ENCODE data around the gene KDM1B.
"Not testable (repeated sequence)": the region's sequence is repeated elsewhere in the genome, so short reads cannot be mapped to it uniquely, and the experiment has no call there.

The KDM1B gene

GRCh38 chr6:18151801-18152200 is 3.4 kb upstream of the KDM1B start:
- DNase-seq (ENCODE audit: low read depth), result no peak

GRCh38 chr6:18153311-18153703 is 1.9 kb upstream of the KDM1B start:
- DNase-seq (ENCODE audit: low read depth), result no peak

DNA sequence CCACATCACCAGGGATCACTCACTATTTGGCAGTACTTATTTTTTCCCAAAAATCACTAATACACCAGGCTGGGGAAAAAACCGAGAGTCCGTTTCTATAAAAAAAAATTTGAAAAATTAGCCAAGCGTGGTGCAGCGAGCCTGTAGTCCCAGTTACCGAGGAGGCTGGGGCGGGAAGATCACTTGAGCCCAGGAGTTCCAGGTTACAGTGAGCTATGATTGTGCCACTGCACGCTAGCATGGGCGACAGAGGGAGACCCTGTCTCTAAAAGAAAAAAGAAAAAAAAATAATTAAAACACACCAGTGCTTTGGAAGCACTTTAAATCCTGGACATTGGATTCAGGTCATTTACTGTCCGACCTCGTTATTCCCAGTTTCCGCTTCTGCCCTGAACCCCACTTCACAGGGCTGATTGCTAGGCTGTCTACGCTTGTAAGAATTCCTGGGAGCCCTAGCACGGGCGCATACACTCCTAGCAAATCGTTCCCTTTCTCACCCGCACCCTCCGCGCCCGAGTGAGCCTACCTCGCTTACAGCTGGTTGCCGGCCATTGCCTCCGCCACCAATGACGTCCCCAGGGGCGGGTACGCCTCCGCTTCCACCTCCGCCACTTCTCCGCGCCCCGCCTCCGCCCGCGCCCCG is 594 bp upstream of the KDM1B start, which contains the start of gene TPMT:
Gene TPMT (minus strand): TSS at position 571 of the 643 bp plus-strand sequence. CDS start 5,950 bp downstream, outside the sequence.
- no peak for DNase-seq (ENCODE audit: low read depth)

DNA sequence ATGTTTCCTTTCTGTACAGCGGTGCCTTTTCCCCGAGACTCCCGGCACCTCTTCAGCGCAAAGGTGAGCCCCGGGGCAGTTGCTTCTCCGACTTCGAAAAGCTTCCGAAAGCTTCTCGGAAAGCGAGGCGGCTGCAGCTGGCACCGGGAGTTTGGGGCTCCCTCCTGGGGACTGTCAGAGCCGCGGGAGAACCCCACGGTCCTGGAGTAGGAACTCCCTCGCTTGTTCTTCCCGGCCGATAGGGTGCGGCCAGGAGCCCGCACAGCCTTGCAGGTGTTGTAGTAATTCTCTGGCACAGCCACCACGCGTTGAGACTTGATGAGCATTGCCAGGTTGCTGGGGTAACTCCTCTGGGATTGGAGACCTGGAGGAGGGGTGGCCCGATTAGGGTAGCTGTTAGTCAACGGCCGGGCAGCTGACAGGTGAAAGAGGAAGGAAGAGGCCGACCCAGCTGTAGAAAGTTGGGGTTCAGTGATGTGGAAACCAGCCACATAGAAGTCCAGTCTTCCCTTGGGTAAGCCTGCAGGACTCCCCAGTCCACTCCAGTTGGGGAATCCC is 721 bp downstream of the KDM1B start:
- peak; percentile 21 for DNase-seq (ENCODE audit: low read depth)

GRCh38 chr6:18160911-18161310 is 5.7 kb downstream of the KDM1B start:
- no peak for DNase-seq (ENCODE audit: low read depth)

- no peak for DNase-seq (ENCODE audit: low read depth)
Observed at GRCh38 chr6:18161431-18161830, 6.2 kb downstream of the KDM1B start.

GRCh38 chr6:18162401-18162800 is 7.2 kb downstream of the KDM1B start:
- DNase-seq (ENCODE audit: low read depth), result no peak

GRCh38 chr6:18165751-18166150 is 10.5 kb downstream of the KDM1B start:
- no peak for DNase-seq (ENCODE audit: low read depth)

GRCh38 chr6:18166312-18167036 is 11.3 kb downstream of the KDM1B start:
- no peak for DNase-seq (ENCODE audit: low read depth)

- DNase-seq (ENCODE audit: low read depth), result no peak
Observed at GRCh38 chr6:18168264-18168663, 13.0 kb downstream of the KDM1B start.

- no peak for DNase-seq (ENCODE audit: low read depth)
Observed at GRCh38 chr6:18171871-18172270, 16.6 kb downstream of the KDM1B start.

GRCh38 chr6:18176198-18176597 is 21.0 kb downstream of the KDM1B start:
- not testable (repeated sequence) for DNase-seq (ENCODE audit: low read depth)

DNA sequence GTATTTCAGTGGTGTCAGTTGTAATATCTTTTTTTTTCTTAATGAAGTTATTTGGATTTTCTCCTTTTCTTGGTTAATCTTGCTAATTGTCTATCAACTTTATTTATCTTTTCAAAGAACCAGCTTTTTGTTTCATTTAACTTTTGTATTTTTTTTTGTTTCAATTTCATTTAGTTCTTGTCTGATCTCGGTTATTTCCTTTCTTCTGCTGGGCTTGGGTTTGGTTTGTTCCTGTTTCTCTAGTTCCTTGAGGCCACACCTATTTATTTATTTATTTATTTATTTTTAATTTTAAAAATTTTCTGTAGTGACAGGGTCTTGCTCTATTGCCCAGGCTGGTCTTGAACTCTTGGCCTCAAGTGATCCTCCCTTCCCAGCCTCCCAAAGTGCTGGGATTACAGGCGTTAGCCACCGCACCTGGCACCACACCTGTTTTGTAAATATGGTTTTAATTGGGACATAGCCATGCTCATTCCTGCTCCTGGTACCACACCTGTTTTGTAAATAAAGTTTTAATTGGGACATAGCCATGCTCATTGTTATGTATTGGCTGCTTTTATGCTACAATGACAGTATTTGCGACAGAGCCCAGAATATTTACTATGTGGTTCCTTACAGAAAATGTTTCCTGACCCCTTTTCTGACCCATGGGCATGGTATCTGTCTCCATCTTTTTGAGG is 22.2 kb downstream of the KDM1B start:
- no peak for DNase-seq (ENCODE audit: low read depth)

DNA sequence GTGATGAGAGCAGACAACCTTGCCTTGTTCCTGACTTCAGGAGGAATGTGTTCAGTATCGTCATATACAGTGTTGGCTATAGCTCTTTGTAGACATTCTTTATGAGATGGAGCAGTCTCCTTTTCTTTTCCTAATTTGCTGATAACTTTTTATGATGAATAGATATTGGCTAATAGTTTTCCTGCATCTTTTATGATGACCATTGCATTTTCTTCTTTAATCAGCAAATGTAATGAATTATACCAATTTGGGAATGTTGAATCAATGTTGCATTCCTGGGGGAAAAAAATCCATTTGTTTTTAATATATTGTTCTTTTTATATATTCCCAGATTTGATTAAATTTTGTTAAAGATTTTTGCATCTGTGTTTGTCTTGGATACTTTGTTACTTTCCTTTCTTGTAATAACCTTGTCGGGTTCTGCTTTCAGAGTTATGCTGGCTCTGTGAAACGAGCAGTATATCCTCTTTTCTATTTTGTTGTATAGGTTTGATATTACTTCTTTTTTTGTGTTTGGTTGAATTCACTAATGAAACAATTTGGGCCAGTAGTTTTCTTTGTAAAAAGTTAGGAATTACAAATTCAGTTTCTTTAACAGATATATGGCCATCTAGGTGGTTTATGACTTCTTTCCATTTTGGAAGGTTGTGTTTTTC is 23.9 kb downstream of the KDM1B start:
- DNase-seq (ENCODE audit: low read depth), result no peak

DNA sequence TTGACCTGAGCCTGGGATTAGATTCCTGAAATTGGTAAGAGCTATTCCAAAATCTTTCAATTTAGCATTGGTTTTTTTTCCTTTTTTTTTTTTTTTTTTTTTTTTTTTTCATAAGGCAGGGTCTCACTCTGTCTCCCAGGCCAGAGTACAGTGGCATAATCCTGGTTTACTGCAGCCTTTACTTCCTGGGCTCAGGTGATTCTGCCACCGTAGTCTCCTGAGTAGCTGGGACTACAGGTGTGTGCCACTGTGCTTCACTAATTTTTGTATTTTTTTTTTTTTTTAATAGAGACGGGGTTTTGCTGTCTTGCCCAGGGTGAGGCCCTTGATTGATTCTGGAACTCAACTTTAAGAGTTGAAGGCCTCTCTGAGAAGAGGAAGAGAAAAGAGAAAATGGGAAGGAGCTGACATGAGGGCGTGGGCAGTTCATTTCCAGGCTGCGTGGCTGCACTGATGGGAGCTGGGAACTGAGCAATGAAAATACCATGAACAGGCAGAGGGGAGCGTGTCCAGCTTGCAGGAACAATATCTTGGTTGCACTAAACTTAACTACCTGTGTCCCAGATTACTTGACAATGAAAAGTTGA is 24.6 kb downstream of the KDM1B start:
- no peak for DNase-seq (ENCODE audit: low read depth)

- DNase-seq (ENCODE audit: low read depth), result no peak
Observed at GRCh38 chr6:18182568-18182967, 27.3 kb downstream of the KDM1B start.

DNA sequence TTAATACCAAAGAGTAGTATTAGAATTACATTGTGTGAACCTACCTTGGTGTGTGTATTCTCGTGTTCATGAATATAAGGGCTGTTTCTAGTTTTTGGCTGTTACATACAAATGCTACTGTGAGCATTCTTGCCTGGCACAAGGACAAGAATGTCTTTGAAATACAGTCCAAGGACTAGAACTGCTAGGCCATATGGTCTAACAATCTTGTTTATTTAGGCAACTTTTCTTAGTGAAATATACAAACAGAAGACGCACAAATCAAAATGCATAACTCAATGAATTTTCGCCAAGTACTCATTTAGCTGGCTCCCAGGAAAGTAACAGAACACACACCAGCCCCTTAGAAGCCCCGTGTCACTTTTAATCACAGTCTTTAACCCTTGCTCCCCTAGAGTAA is 28.5 kb downstream of the KDM1B start:
- no peak for DNase-seq (ENCODE audit: low read depth)

DNA sequence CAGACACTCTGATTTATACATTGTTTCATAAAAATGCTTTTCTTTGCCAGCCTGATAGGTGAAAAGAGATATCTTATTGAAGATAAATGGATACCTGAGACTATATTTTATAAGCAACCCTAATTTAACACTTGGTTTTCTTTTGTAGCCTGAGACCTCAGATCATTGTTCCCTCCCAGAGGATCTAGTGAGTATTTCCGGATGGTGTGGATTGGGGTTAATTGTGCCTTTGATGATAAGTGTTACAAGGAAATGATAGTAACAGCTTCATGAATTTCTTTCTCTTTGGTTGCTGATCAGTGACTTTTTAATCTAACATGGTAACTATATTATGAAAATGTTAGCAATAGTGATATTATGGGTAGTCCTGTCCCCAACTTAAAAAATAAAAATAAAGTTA is 30.4 kb downstream of the KDM1B start:
- DNase-seq (ENCODE audit: low read depth), result no peak

DNA sequence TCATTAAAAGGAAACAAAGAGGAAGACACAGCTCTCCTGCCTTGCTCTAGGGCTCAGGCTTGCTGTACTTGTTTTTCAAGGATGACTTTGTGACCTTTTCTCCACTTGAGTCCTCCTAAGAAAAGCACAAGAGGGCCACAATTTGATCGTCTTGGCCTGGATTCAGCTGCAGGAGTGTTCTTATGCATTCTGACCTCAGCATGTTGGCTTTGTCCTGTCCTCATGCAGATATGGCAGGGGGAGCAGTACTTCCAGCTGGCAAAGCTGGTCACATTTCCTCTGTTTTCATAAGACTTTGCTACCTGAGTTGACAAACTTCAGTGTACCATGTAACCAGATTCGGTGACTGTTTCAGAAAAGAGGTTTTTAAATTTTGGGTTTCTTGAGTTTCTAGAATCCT is 30.8 kb downstream of the KDM1B start:
- no peak for DNase-seq (ENCODE audit: low read depth)

DNA sequence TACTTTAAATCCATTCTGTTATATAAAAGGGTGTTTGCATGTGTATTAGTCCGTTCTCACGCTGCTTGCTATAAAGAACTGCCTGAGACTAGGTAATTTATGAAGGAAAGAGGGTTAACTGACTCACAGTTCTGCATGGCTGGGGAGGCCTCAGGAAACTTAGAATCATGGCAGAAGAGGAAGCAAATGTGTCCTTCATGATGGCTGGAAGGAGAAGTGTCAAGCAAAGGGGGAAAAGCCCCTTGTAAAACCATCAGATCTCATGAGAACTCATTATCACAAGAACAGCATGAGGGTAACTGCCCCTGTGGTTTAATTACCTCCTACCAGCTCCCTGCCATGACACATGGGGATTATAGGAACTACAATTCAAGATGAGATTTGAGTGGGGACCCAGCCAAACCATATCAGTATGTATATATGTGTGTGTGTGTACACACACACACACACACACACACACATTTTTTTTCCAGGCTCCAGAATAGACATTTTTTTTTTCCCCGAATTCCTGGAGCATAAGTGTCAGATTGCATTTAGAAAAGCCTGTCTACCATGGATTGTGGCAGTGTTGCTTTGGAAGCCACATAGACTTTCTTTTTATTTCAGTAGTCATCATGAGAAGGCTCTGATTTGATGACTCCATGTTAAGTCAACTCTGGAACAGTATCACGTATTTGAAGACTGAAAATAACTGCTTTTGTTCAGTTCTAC is 31.5 kb downstream of the KDM1B start:
- DNase-seq (ENCODE audit: low read depth), result no peak

GRCh38 chr6:18187701-18188100 is 32.5 kb downstream of the KDM1B start:
- DNase-seq (ENCODE audit: low read depth), result no peak
